HepG2 (cell line): ENCODE data around the gene RABEP2. TPM values are rescaled to one million over a fixed set of nuclear protein-coding genes. Genes with fewer than 3 reads are reported as not detected.

Experiments used
- BRD4 ChIP-seq: sonication (generic); formaldehyde crosslinking; IDR thresholded peaks from 2 replicates; pipeline ENCODE4 v1.4.0; 2020; ENCODE audit warnings: missing genetic modification reagents
- CREM ChIP-seq, 2 experiments: sonication (generic) in 1 of 2; formaldehyde crosslinking in 1 of 2; IDR thresholded peaks; 2 replicates each; pipeline versions ENCODE4 v1.4.0 to v1.6.1; 2016 to 2020; ENCODE audit warnings: antibody characterized with exemption in 1 of 2, mild to moderate bottlenecking in 1 of 2, missing genetic modification reagents in 1 of 2
- DMAP1 ChIP-seq: IDR thresholded peaks from 2 replicates; pipeline ENCODE4 v1.6.1; 2016
- FOXA3 ChIP-seq: IDR thresholded peaks from 2 replicates; pipeline ENCODE4 v1.6.1; 2016; ENCODE audit warnings: missing genetic modification reagents, missing compliant biosample characterization
- HNF4A ChIP-seq: sonication (generic); formaldehyde crosslinking; IDR thresholded peaks from 2 replicates; pipeline ENCODE4 v1.4.0; 2020; ENCODE audit warnings: missing genetic modification reagents
- KLF6 ChIP-seq: IDR thresholded peaks from 2 replicates; pipeline ENCODE4 v1.8.0; 2016; ENCODE audit warnings: missing biosample characterization, missing genetic modification reagents
- MIER2 ChIP-seq: IDR thresholded peaks from 2 replicates; pipeline ENCODE4 v1.6.1; 2016; ENCODE audit warnings: missing biosample characterization, missing genetic modification reagents
- PTBP1 ChIP-seq: fragments of 200-400 bp; formaldehyde crosslinking; IDR thresholded peaks from 2 replicates; pipeline ENCODE4 v1.6.1; 2018; ENCODE audit warnings: low read length, low read depth; ENCODE audit not compliant: poor library complexity, severe bottlenecking
- RAD21 ChIP-seq: fragments of 450-650 bp; formaldehyde crosslinking; IDR thresholded peaks from 2 replicates; pipeline ENCODE4 v1.5.0; 2020; ENCODE audit warnings: mild to moderate bottlenecking
- RBM22 ChIP-seq: fragments of 200-400 bp; formaldehyde crosslinking; optimal IDR thresholded peaks from 2 replicates; pipeline ENCODE3; 2017; ENCODE audit warnings: mild to moderate bottlenecking, low read length, moderate library complexity
- RXRB ChIP-seq: IDR thresholded peaks from 2 replicates; pipeline ENCODE4 v1.6.1; 2016; ENCODE audit warnings: borderline replicate concordance, missing genetic modification reagents, missing compliant biosample characterization
- SSRP1 ChIP-seq: IDR thresholded peaks from 2 replicates; pipeline ENCODE4 v1.6.1; 2016; ENCODE audit warnings: control low read depth
- TAF1 ChIP-seq: sonication (generic); formaldehyde crosslinking; IDR thresholded peaks from 2 replicates; pipeline ENCODE4 v1.4.0; 2020; ENCODE audit warnings: missing genetic modification reagents
- ZNF3 ChIP-seq: IDR thresholded peaks from 2 replicates; pipeline ENCODE4 v1.7.0; 2017; ENCODE audit warnings: inconsistent platforms
- ZNF451 ChIP-seq: sonication (generic); formaldehyde crosslinking; IDR thresholded peaks from 2 replicates; pipeline ENCODE4 v1.5.0; 2020; ENCODE audit warnings: mild to moderate bottlenecking, missing genetic modification reagents
- ZNF563 ChIP-seq: sonication (generic); formaldehyde crosslinking; IDR thresholded peaks from 2 replicates; pipeline ENCODE4 v1.8.0; 2022; ENCODE audit warnings: mild to moderate bottlenecking, moderate library complexity, missing genetic modification reagents
- ZNF572 ChIP-seq: sonication (generic); formaldehyde crosslinking; IDR thresholded peaks from 2 replicates; pipeline ENCODE4 v1.5.1; 2020; ENCODE audit warnings: mild to moderate bottlenecking, missing genetic modification reagents
- polyA plus RNA-seq, 8 experiments: library from polyadenylated mRNA; depleted of rRNA in 3 of 8; stranded (reverse) in 7 of 8; unstranded in 1 of 8; fragments of >200 nt; fragmentation: Illumina TruSeq in 4 of 8; extraction: Trizol in 4 of 8; gene quantifications; 2 replicates each; pipeline versions ENCODE4 v1.2.1 to v1.2.3, GENCODE V29; 2011 to 2016; ENCODE audit warnings: low read depth in 4 of 8, missing spikeins in 1 of 8, mixed read lengths in 1 of 8; ENCODE audit not compliant: insufficient read depth in 1 of 8
- total RNA-seq, 5 experiments: library from RNA; depleted of rRNA; stranded (reverse); fragments of >200 nt; fragmentation: Illumina TruSeq; extraction: Trizol; gene quantifications; 2 replicates each; pipeline ENCODE4 v1.2.3, GENCODE V29; 2016; ENCODE audit warnings: low read depth in 1 of 5
- TF ChIP-seq, protein P1 (sequence below): sonication (generic); formaldehyde crosslinking; IDR thresholded peaks from 2 replicates; pipeline ENCODE4 v1.8.0; 2022; ENCODE audit warnings: mild to moderate bottlenecking, missing genetic modification reagents, moderate library complexity
- TF ChIP-seq, protein P2 (sequence below): sonication (generic); formaldehyde crosslinking; IDR thresholded peaks from 2 replicates; pipeline ENCODE4 v1.9.0; 2022; ENCODE audit warnings: low read depth, missing genetic modification reagents
- TF ChIP-seq, protein P3 (sequence below): sonication (generic); formaldehyde crosslinking; conservative IDR thresholded peaks from 2 replicates; pipeline ENCODE4 v1.4.0; 2020; ENCODE audit warnings: missing genetic modification reagents
- TF ChIP-seq, protein P4 (sequence below): sonication (generic); formaldehyde crosslinking; IDR thresholded peaks from 2 replicates; pipeline ENCODE4 v1.5.0; 2020; ENCODE audit warnings: missing genetic modification reagents
- TF ChIP-seq, protein P5 (sequence below): sonication (generic); formaldehyde crosslinking; IDR thresholded peaks from 2 replicates; pipeline ENCODE4 v1.4.0; 2020; ENCODE audit warnings: missing genetic modification reagents
- TF ChIP-seq, protein P6 (sequence below): sonication (generic); formaldehyde crosslinking; conservative IDR thresholded peaks from 2 replicates; pipeline ENCODE4 v1.8.0; 2022; ENCODE audit warnings: missing genetic modification reagents

The RABEP2 gene
- total and polyA plus RNA-seq, 2 of the 13 experiments (the other 11 are each of a cell fraction or from before 2014, with no cell fraction given): 10.8 to 18.4 TPM

DNA sequence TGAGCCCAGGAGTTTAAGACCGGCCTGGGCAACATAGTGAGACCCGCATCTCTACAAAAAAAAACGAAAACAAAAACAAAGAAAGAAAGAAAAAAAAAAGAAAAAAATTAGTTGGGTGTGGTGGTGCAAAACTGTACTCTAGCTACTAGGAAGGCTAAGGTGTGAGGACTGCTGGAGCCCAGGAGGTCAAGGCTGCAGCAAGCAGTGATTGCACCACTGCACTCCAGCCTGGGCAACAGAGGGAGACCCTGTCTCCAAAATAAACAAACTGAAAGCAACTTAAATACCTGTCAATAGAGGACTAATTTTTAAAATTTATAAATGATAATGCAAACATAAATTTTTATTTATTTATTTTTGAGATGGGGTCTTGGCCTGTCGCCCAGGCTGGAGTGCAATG, 29.4 kb downstream of the RABEP2 start (continued):
- TF ChIP-seq RAD21 (0 out of 2 replicates have a peak, but pooled peaks have one; percentile 14), TAF1 (CRISPR knock-in tag) (no peak), FOXA3 (0 out of 2 replicates have a peak, but pooled peaks have one; percentile 19), BRD4 (no peak), ZNF563 (no peak), ZNF572 (no peak), RBM22 (no peak), ZNF3 (CRISPR knock-in tag) (peak; percentile 62; the same call in 1 of the 2 replicates), PTBP1 (no peak), DMAP1 (CRISPR knock-in tag) (no peak), ZNF451 (CRISPR knock-in tag) (no peak), RXRB (CRISPR knock-in tag) (peak; percentile 23; the same call in 1 of the 2 replicates), CREM (IDR thresholded peaks at IDR 0.05) (no peak), CREM (CRISPR knock-in tag; IDR thresholded peaks at IDR 0.05) (no peak), KLF6 (CRISPR knock-in tag) (no peak), HNF4A (CRISPR knock-in tag) (peak; percentile 62), MIER2 (CRISPR knock-in tag) (no peak), SSRP1 (CRISPR knock-in tag) (no peak)
- TF ChIP-seq, protein P1, sequence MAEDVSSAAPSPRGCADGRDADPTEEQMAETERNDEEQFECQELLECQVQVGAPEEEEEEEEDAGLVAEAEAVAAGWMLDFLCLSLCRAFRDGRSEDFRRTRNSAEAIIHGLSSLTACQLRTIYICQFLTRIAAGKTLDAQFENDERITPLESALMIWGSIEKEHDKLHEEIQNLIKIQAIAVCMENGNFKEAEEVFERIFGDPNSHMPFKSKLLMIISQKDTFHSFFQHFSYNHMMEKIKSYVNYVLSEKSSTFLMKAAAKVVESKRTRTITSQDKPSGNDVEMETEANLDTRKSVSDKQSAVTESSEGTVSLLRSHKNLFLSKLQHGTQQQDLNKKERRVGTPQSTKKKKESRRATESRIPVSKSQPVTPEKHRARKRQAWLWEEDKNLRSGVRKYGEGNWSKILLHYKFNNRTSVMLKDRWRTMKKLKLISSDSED (CRISPR knock-in tag): no peak
- TF ChIP-seq, protein P2, sequence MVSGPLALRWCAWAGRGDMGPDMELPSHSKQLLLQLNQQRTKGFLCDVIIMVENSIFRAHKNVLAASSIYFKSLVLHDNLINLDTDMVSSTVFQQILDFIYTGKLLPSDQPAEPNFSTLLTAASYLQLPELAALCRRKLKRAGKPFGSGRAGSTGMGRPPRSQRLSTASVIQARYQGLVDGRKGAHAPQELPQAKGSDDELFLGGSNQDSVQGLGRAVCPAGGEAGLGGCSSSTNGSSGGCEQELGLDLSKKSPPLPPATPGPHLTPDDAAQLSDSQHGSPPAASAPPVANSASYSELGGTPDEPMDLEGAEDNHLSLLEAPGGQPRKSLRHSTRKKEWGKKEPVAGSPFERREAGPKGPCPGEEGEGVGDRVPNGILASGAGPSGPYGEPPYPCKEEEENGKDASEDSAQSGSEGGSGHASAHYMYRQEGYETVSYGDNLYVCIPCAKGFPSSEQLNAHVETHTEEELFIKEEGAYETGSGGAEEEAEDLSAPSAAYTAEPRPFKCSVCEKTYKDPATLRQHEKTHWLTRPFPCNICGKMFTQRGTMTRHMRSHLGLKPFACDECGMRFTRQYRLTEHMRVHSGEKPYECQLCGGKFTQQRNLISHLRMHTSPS: no peak
- TF ChIP-seq, protein P3, sequence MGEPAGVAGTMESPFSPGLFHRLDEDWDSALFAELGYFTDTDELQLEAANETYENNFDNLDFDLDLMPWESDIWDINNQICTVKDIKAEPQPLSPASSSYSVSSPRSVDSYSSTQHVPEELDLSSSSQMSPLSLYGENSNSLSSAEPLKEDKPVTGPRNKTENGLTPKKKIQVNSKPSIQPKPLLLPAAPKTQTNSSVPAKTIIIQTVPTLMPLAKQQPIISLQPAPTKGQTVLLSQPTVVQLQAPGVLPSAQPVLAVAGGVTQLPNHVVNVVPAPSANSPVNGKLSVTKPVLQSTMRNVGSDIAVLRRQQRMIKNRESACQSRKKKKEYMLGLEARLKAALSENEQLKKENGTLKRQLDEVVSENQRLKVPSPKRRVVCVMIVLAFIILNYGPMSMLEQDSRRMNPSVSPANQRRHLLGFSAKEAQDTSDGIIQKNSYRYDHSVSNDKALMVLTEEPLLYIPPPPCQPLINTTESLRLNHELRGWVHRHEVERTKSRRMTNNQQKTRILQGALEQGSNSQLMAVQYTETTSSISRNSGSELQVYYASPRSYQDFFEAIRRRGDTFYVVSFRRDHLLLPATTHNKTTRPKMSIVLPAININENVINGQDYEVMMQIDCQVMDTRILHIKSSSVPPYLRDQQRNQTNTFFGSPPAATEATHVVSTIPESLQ: no peak
- TF ChIP-seq, protein P4, sequence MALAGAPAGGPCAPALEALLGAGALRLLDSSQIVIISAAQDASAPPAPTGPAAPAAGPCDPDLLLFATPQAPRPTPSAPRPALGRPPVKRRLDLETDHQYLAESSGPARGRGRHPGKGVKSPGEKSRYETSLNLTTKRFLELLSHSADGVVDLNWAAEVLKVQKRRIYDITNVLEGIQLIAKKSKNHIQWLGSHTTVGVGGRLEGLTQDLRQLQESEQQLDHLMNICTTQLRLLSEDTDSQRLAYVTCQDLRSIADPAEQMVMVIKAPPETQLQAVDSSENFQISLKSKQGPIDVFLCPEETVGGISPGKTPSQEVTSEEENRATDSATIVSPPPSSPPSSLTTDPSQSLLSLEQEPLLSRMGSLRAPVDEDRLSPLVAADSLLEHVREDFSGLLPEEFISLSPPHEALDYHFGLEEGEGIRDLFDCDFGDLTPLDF: no peak
- TF ChIP-seq, protein P5, sequence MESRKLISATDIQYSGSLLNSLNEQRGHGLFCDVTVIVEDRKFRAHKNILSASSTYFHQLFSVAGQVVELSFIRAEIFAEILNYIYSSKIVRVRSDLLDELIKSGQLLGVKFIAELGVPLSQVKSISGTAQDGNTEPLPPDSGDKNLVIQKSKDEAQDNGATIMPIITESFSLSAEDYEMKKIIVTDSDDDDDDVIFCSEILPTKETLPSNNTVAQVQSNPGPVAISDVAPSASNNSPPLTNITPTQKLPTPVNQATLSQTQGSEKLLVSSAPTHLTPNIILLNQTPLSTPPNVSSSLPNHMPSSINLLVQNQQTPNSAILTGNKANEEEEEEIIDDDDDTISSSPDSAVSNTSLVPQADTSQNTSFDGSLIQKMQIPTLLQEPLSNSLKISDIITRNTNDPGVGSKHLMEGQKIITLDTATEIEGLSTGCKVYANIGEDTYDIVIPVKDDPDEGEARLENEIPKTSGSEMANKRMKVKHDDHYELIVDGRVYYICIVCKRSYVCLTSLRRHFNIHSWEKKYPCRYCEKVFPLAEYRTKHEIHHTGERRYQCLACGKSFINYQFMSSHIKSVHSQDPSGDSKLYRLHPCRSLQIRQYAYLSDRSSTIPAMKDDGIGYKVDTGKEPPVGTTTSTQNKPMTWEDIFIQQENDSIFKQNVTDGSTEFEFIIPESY (CRISPR knock-in tag): no peak
- TF ChIP-seq, protein P6, sequence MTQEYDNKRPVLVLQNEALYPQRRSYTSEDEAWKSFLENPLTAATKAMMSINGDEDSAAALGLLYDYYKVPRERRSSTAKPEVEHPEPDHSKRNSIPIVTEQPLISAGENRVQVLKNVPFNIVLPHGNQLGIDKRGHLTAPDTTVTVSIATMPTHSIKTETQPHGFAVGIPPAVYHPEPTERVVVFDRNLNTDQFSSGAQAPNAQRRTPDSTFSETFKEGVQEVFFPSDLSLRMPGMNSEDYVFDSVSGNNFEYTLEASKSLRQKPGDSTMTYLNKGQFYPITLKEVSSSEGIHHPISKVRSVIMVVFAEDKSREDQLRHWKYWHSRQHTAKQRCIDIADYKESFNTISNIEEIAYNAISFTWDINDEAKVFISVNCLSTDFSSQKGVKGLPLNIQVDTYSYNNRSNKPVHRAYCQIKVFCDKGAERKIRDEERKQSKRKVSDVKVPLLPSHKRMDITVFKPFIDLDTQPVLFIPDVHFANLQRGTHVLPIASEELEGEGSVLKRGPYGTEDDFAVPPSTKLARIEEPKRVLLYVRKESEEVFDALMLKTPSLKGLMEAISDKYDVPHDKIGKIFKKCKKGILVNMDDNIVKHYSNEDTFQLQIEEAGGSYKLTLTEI (CRISPR knock-in tag): no peak
